ENCODE data around the gene CNOT3. TPM values are rescaled to one million over a fixed set of nuclear protein-coding genes. Genes with fewer than 3 reads are reported as not detected.
"Not testable (repeated sequence)": the region's sequence is repeated elsewhere in the genome, so short reads cannot be mapped to it uniquely, and the experiment has no call there.

Gene CNOT3
- total and polyA plus RNA-seq, 2 experiments from 2014 or later: 39.7 to 47.0 TPM

DNA sequence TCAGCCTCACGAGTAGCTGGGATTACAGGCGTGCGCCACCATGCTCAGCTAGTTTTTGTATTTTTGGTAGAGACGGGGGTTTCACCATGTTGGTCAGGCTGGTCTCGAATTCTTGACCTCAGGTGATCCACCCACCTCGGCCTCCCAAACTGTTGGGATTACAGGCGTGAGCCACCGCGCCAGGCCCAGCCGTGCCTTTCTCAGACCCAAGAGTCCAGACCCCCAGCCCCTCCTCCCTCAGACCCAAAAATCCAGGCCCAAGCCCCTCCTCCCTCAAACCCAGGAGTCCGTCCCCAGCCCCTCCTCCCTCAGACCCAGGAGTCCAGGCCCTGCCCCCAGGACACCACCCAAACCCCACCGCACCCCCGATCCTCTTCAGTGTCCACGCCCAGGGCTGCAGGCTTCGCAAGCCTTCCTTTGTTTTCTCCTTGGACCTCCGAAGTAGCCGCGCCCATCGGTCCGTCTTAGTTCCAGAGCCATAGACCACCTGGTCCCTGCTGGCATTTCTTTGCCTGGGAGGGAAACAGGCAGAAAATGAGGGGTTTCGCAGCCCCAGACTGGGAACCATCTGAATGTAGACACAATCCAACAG lies 31.7 kb downstream of the CNOT3 start:
- no peak overlapping the region for H3K4me3 ChIP-seq
- no peaks in the 10 kb centered on the region for H3K9me2 ChIP-seq (ENCODE audit: insufficient read depth)
- H3K79me2 ChIP-seq (replicated peaks; ENCODE audit: insufficient read depth): no peaks in the 10 kb centered on the region
- no peak overlapping the region for H2AFZ ChIP-seq
- Mint-ChIP-seq H3K4me3 (no peak overlapping the region), H3K9me3 (no peaks in the 10 kb centered on the region; the same call in 1 of the 3 replicates), H3K27ac (no peak overlapping the region), H3K36me3 (ENCODE audit: low read depth) (peaks cover under 1% of the 10 kb centered on the region; the same call in 1 of the 3 replicates), H3K27me3 (ENCODE audit: insufficient read depth, low read depth, poor library complexity) (peaks cover 28% of the 10 kb centered on the region), H3K4me1 (peaks cover 18% of the 10 kb centered on the region)
- H3K36me3 ChIP-seq (ENCODE audit: insufficient read depth): no peaks in the 10 kb centered on the region
- peaks cover 18% of the 10 kb centered on the region for H3F3A ChIP-seq (replicated peaks; ENCODE audit: low read depth)
- H3K27ac ChIP-seq (ENCODE audit: low read depth): no peak overlapping the region
- TF ChIP-seq ZNF331 (CRISPR knock-in tag; IDR thresholded peaks at IDR 0.05; ENCODE audit: low read depth): no peak
- TF ChIP-seq ZNF114 (CRISPR knock-in tag; IDR thresholded peaks at IDR 0.05): no peak
- H3K27me3 ChIP-seq (ENCODE audit: insufficient read depth): no peaks in the 10 kb centered on the region
- DNase-seq (ENCODE audit: low spot score) (peak; percentile 18), ATAC-seq (no peak)
- peaks cover 2% of the 10 kb centered on the region; the same call in 1 of the 2 replicates for H3K4me1 ChIP-seq (ENCODE audit: insufficient read depth)
- no peaks in the 10 kb centered on the region for H4K20me1 ChIP-seq (replicated peaks; ENCODE audit: insufficient read depth)
- no peak overlapping the region for H3K4me2 ChIP-seq

DNA sequence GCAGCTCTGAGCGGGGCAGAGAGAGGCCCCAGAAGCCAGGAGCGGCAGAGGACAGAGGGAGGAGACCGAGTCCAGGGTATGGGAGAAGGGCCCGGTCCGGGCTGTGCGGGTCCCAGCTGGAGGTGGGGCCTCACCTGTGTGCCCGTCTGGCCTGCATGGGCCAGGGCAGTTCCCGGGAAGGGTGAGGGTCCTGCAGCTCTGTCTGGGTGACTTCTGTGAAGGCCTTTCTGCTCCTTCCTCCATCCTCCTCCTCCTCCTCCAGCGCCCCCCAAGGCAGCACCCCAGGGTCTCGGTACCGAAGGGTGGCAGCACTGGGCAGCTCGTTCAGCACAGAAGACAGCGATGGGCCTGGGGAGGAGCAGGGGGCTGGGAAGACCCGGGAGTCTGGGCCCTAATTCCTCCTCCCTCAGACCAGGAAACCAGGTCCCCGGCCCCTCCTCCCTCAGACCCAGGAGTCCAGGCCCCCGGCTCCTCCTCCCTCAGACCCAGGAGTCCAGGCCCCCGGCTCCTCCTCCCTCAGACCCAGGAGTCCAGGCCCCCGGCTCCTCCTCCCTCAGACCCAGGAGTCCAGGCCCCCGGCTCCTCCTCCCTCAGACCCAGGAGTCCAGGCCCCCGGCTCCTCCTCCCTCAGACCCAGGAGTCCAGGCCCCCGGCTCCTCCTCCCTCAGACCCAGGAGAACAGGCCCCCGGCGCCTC lies 34.3 kb downstream of the CNOT3 start:
- not testable (repeated sequence) for H3K9me3 Mint-ChIP-seq; H3K36me3 ChIP-seq (ENCODE audit: insufficient read depth); H3K27ac ChIP-seq (ENCODE audit: low read depth); DNase-seq (ENCODE audit: low spot score); ATAC-seq; H3K27me3 ChIP-seq (ENCODE audit: insufficient read depth); H3K4me1 ChIP-seq (ENCODE audit: insufficient read depth); H3K4me2 ChIP-seq; H2AFZ ChIP-seq; H3K27ac Mint-ChIP-seq; H3K4me3 ChIP-seq; H3K9me2 ChIP-seq (ENCODE audit: insufficient read depth); H3K79me2 ChIP-seq (replicated peaks; ENCODE audit: insufficient read depth); H4K20me1 ChIP-seq (replicated peaks; ENCODE audit: insufficient read depth)
- peaks cover 12% of the 10 kb centered on the region for H3K4me1 Mint-ChIP-seq
- H3K4me3 Mint-ChIP-seq: peak overlapping the region; percentile 47; the same call in 2 of the 3 replicates
- peaks cover 10% of the 10 kb centered on the region for H3K36me3 Mint-ChIP-seq (ENCODE audit: low read depth)
- peaks cover 24% of the 10 kb centered on the region for H3K27me3 Mint-ChIP-seq (ENCODE audit: insufficient read depth, low read depth, poor library complexity)
- H3F3A ChIP-seq (replicated peaks; ENCODE audit: low read depth): peaks cover 13% of the 10 kb centered on the region

DNA sequence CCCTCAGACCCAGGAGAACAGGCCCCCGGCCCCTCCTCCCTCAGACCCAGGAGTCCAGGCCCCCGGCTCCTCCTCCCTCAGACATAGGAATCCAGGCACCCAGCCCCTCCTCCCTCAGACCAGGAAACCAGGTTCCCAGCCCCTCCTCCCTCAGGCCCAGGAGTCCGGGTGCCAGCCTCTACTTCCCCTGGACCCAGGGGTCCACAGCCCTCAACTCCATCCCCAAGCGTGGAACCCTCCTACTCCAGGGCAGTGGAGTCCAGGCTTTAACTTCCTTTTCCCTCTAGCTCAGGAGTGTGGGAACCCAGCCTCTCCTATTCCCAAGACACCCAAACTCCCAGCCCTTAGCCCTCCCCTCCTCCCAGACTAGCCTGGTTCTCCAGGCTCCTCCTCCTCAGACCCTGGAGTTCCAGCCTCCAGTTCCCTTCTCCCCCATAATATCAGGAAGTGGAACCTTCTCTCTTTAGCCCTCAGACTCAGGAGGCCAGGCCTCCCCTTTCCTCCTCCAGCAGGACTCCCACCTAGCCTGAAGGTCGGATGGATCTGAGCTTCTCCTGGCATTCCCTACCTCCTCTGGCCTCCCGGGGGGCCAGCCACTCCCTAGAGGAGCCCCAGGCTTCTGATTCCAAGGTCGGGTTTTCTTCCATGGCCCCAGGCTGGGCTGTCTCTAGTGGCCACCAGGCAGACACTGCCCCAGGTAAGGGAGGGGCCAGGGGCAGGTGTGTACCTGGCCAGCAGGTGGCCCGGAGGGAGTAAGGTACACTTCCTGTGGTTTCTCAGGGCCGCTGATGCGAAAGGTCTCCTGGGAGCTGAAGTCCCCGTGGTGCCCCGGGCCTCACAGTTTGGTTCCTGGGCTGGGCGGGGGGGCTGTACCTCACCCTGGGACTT lies 35.2 kb downstream of the CNOT3 start, which contains the start of gene TMC4:
Gene TMC4 (minus strand): TSS at position 690 of the 888 bp plus-strand sequence. CDS start 43 bp downstream, at position 647.
- Histone ChIP-seq H3K9me2 (ENCODE audit: insufficient read depth) (no peaks in the 10 kb centered on the region), H3K36me3 (ENCODE audit: insufficient read depth) (peaks cover 9% of the 10 kb centered on the region; the same call in 1 of the 2 replicates), H3F3A (replicated peaks; ENCODE audit: low read depth) (peaks cover 13% of the 10 kb centered on the region), H3K79me2 (replicated peaks; ENCODE audit: insufficient read depth) (no peaks in the 10 kb centered on the region), H3K4me2 (peak within 1 kb of the TSS; percentile 80), H3K4me3 (peak within 1 kb of the TSS; percentile 53), H3K27ac (ENCODE audit: low read depth) (peak within 1 kb of the TSS; percentile 73), H4K20me1 (replicated peaks; ENCODE audit: insufficient read depth) (no peaks in the 10 kb centered on the region), H3K4me1 (ENCODE audit: insufficient read depth) (peaks cover 2% of the 10 kb centered on the region; the same call in 1 of the 2 replicates), H2AFZ (no peak within 1 kb of the TSS), H3K27me3 (ENCODE audit: insufficient read depth) (no peaks in the 10 kb centered on the region)
- Mint-ChIP-seq H3K27ac (peak within 1 kb of the TSS; percentile 90), H3K9me3 (no peaks in the 10 kb centered on the region; the same call in 1 of the 3 replicates), H3K27me3 (ENCODE audit: insufficient read depth, low read depth, poor library complexity) (peaks cover 24% of the 10 kb centered on the region), H3K4me3 (peak within 1 kb of the TSS; percentile 84), H3K36me3 (ENCODE audit: low read depth) (peaks cover 10% of the 10 kb centered on the region), H3K4me1 (peaks cover 12% of the 10 kb centered on the region)
- ATAC-seq: peak; percentile 90
- DNase-seq (ENCODE audit: low spot score): peak; percentile 97
- TF ChIP-seq, protein P1, sequence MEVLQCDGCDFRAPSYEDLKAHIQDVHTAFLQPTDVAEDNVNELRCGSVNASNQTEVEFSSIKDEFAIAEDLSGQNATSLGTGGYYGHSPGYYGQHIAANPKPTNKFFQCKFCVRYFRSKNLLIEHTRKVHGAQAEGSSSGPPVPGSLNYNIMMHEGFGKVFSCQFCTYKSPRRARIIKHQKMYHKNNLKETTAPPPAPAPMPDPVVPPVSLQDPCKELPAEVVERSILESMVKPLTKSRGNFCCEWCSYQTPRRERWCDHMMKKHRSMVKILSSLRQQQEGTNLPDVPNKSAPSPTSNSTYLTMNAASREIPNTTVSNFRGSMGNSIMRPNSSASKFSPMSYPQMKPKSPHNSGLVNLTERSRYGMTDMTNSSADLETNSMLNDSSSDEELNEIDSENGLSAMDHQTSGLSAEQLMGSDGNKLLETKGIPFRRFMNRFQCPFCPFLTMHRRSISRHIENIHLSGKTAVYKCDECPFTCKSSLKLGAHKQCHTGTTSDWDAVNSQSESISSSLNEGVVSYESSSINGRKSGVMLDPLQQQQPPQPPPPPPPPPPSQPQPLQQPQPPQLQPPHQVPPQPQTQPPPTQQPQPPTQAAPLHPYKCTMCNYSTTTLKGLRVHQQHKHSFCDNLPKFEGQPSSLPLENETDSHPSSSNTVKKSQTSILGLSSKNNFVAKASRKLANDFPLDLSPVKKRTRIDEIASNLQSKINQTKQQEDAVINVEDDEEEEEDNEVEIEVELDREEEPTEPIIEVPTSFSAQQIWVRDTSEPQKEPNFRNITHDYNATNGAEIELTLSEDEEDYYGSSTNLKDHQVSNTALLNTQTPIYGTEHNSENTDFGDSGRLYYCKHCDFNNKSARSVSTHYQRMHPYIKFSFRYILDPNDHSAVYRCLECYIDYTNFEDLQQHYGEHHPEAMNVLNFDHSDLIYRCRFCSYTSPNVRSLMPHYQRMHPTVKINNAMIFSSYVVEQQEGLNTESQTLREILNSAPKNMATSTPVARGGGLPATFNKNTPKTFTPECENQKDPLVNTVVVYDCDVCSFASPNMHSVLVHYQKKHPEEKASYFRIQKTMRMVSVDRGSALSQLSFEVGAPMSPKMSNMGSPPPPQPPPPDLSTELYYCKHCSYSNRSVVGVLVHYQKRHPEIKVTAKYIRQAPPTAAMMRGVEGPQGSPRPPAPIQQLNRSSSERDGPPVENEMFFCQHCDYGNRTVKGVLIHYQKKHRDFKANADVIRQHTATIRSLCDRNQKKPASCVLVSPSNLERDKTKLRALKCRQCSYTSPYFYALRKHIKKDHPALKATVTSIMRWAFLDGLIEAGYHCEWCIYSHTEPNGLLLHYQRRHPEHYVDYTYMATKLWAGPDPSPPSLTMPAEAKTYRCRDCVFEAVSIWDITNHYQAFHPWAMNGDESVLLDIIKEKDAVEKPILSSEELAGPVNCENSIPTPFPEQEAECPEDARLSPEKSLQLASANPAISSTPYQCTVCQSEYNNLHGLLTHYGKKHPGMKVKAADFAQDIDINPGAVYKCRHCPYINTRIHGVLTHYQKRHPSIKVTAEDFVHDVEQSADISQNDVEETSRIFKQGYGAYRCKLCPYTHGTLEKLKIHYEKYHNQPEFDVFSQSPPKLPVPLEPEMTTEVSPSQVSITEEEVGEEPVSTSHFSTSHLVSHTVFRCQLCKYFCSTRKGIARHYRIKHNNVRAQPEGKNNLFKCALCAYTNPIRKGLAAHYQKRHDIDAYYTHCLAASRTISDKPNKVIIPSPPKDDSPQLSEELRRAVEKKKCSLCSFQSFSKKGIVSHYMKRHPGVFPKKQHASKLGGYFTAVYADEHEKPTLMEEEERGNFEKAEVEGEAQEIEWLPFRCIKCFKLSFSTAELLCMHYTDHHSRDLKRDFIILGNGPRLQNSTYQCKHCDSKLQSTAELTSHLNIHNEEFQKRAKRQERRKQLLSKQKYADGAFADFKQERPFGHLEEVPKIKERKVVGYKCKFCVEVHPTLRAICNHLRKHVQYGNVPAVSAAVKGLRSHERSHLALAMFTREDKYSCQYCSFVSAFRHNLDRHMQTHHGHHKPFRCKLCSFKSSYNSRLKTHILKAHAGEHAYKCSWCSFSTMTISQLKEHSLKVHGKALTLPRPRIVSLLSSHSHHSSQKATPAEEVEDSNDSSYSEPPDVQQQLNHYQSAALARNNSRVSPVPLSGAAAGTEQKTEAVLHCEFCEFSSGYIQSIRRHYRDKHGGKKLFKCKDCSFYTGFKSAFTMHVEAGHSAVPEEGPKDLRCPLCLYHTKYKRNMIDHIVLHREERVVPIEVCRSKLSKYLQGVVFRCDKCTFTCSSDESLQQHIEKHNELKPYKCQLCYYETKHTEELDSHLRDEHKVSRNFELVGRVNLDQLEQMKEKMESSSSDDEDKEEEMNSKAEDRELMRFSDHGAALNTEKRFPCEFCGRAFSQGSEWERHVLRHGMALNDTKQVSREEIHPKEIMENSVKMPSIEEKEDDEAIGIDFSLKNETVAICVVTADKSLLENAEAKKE (CRISPR knock-in tag; IDR thresholded peaks at IDR 0.05): 0 out of 2 replicates have a peak, but pooled peaks have one; percentile 19
- TF ChIP-seq, protein P2, sequence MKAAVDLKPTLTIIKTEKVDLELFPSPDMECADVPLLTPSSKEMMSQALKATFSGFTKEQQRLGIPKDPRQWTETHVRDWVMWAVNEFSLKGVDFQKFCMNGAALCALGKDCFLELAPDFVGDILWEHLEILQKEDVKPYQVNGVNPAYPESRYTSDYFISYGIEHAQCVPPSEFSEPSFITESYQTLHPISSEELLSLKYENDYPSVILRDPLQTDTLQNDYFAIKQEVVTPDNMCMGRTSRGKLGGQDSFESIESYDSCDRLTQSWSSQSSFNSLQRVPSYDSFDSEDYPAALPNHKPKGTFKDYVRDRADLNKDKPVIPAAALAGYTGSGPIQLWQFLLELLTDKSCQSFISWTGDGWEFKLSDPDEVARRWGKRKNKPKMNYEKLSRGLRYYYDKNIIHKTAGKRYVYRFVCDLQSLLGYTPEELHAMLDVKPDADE (IDR thresholded peaks at IDR 0.05): peak; percentile 78
- TF ChIP-seq POLR2AphosphoS5 (IDR thresholded peaks at IDR 0.05; ENCODE audit: low read depth) (peak; percentile 58), ZNF331 (CRISPR knock-in tag; IDR thresholded peaks at IDR 0.05; ENCODE audit: low read depth) (no peak)
